ENCODE results near the gene KMO.

DNA sequence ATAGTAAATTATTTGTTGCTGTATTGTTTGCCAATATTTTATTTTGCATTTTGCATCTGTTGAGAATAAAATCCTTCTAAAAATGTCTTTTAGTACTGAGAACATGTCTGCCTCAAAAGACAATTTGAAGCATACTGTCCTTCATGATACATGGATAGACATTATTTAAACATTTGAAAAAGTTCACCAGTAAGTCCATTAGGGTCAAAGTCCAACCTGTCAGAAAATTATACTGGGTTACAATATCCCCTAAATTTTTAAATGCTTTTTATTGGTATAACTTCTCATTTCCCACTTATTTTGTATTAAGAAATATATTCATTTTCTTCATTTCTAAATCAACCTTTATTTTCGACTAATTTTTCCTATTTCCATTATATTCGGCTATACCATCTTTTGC, 98.7 kb downstream of the KMO start:
- TF ChIP-seq, protein P1, sequence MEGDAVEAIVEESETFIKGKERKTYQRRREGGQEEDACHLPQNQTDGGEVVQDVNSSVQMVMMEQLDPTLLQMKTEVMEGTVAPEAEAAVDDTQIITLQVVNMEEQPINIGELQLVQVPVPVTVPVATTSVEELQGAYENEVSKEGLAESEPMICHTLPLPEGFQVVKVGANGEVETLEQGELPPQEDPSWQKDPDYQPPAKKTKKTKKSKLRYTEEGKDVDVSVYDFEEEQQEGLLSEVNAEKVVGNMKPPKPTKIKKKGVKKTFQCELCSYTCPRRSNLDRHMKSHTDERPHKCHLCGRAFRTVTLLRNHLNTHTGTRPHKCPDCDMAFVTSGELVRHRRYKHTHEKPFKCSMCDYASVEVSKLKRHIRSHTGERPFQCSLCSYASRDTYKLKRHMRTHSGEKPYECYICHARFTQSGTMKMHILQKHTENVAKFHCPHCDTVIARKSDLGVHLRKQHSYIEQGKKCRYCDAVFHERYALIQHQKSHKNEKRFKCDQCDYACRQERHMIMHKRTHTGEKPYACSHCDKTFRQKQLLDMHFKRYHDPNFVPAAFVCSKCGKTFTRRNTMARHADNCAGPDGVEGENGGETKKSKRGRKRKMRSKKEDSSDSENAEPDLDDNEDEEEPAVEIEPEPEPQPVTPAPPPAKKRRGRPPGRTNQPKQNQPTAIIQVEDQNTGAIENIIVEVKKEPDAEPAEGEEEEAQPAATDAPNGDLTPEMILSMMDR (IDR thresholded peaks at IDR 0.05; ENCODE audit: insufficient read depth, low read length), result no peak
- TF ChIP-seq, protein P2, sequence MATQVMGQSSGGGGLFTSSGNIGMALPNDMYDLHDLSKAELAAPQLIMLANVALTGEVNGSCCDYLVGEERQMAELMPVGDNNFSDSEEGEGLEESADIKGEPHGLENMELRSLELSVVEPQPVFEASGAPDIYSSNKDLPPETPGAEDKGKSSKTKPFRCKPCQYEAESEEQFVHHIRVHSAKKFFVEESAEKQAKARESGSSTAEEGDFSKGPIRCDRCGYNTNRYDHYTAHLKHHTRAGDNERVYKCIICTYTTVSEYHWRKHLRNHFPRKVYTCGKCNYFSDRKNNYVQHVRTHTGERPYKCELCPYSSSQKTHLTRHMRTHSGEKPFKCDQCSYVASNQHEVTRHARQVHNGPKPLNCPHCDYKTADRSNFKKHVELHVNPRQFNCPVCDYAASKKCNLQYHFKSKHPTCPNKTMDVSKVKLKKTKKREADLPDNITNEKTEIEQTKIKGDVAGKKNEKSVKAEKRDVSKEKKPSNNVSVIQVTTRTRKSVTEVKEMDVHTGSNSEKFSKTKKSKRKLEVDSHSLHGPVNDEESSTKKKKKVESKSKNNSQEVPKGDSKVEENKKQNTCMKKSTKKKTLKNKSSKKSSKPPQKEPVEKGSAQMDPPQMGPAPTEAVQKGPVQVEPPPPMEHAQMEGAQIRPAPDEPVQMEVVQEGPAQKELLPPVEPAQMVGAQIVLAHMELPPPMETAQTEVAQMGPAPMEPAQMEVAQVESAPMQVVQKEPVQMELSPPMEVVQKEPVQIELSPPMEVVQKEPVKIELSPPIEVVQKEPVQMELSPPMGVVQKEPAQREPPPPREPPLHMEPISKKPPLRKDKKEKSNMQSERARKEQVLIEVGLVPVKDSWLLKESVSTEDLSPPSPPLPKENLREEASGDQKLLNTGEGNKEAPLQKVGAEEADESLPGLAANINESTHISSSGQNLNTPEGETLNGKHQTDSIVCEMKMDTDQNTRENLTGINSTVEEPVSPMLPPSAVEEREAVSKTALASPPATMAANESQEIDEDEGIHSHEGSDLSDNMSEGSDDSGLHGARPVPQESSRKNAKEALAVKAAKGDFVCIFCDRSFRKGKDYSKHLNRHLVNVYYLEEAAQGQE (IDR thresholded peaks at IDR 0.05; ENCODE audit: insufficient replicate concordance, low read depth), result no peak
- TF ChIP-seq SPI1 (IDR thresholded peaks at IDR 0.05; ENCODE audit: borderline replicate concordance, low read depth), result no peak
